ENCODE results near the gene DOC2A.
"Not testable (repeated sequence)": the region's sequence is repeated elsewhere in the genome, so short reads cannot be mapped to it uniquely, and the experiment has no call there.

DOC2A gene

GRCh38 chr16:30027588-30028437 is 17.0 kb upstream of the DOC2A start:
- no peak for DNase-seq (ENCODE audit: low spot score)

- no peak for DNase-seq (ENCODE audit: low spot score)
Observed at GRCh38 chr16:30026449-30026848, 15.6 kb upstream of the DOC2A start.

- no peak for DNase-seq (ENCODE audit: low spot score)
Observed at GRCh38 chr16:30025574-30025973, 14.7 kb upstream of the DOC2A start.

- no peak for DNase-seq (ENCODE audit: low spot score)
Observed at GRCh38 chr16:30025156-30025555, 14.3 kb upstream of the DOC2A start.

- no peak for DNase-seq (ENCODE audit: low spot score)
Observed at GRCh38 chr16:30024451-30024850, 13.6 kb upstream of the DOC2A start.

GRCh38 chr16:30023586-30023985 is 12.8 kb upstream of the DOC2A start:
- DNase-seq (ENCODE audit: low spot score) = no peak

GRCh38 chr16:30022887-30023286 is 12.1 kb upstream of the DOC2A start, which contains the start of gene C16orf92:
Gene C16orf92 (plus strand): TSS chr16:30023198. CDS start chr16:30023341, 143 bp downstream.
- DNase-seq (ENCODE audit: low spot score) = no peak

GRCh38 chr16:30018731-30019158 is 7.9 kb upstream of the DOC2A start:
- DNase-seq (ENCODE audit: low spot score) = no peak

GRCh38 chr16:30017937-30018336 is 7.1 kb upstream of the DOC2A start:
- not testable (repeated sequence) for DNase-seq (ENCODE audit: low spot score)

GRCh38 chr16:30017277-30017656 is 6.4 kb upstream of the DOC2A start:
- DNase-seq (ENCODE audit: low spot score) = no peak

- DNase-seq (ENCODE audit: low spot score) = no peak
Observed at GRCh38 chr16:30016555-30017276, 5.9 kb upstream of the DOC2A start.

GRCh38 chr16:30015450-30015849 is 4.6 kb upstream of the DOC2A start:
- not testable (repeated sequence) for DNase-seq (ENCODE audit: low spot score)

GRCh38 chr16:30012598-30012997 is 1.8 kb upstream of the DOC2A start:
- not testable (repeated sequence) for DNase-seq (ENCODE audit: low spot score)

- DNase-seq (ENCODE audit: low spot score) = no peak
Observed at GRCh38 chr16:30011714-30012504, 1.1 kb upstream of the DOC2A start.

GRCh38 chr16:30009990-30010843 is 610 bp downstream of the DOC2A start:
- no peak for DNase-seq (ENCODE audit: low spot score)

GRCh38 chr16:30009085-30009862 is 1.6 kb downstream of the DOC2A start:
- no peak for DNase-seq (ENCODE audit: low spot score)

- no peak for DNase-seq (ENCODE audit: low spot score)
Observed at GRCh38 chr16:30007378-30007895, 3.4 kb downstream of the DOC2A start.

- no peak for DNase-seq (ENCODE audit: low spot score)
Observed at GRCh38 chr16:30006659-30007377, 4.0 kb downstream of the DOC2A start.

- no peak for DNase-seq (ENCODE audit: low spot score)
Observed at GRCh38 chr16:30006095-30006473, 4.7 kb downstream of the DOC2A start.

Data from CD4-positive, alpha-beta T cell treated with Interleukin-2 at 100 ng/mL for 4 hours (primary cell).